Activated CD4-positive, CD25-positive, alpha-beta regulatory T cell treated with anti-CD3 and anti-CD28 coated beads, Interleukin-2, amount 50 U/mL, for 24 hours (primary cell): ENCODE data around the gene DPP10.
"Not testable (repeated sequence)": the region's sequence is repeated elsewhere in the genome, so short reads cannot be mapped to it uniquely, and the experiment has no call there.

Experiments
- ATAC-seq, 2 donors: fragments of 150-1000 bp; cut with Tn5 transposase; one replicate each; pipeline ENCODE4 v1.10.0; 2021; ENCODE audit warnings: mild to moderate bottlenecking in 1 of 2, moderate library complexity in 1 of 2

DPP10 gene

DNA sequence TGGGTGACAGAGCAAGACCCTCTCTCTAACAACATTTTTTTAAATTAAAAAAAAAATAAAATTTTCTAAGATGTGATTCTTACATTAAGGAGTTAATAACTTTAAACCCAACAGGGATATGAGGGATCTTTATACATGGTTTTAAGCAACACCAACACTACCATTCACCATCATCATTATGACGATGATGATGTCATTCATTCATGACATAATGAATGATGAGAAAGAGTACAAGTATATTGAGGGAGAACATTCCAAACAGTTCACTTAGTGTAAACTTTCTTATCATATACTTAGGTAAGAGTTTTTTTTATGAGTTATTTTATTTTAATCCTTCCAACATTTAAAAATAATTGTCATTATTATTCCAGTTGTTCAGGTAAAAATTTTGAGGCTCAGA lies 863.3 kb downstream of the DPP10 start:
- no peak for ATAC-seq

DNA sequence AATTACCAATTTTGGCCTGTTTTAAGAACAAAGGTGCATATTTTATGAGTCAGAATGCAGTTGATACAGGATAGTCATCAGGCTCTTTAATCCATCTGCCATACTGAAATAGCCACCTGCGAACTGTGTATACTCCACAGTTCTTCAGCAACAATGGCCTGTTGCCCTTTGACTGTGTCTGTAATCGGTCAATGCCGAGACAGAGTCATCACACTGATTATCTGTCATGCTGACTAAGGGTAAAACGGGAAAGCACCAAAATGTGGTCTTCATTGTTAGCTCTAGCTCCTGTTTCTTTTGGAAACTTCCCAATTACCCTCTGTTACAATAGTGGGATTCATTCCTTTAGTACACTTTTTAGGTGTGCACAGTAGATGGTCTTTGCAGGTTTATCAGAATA lies 871.7 kb downstream of the DPP10 start:
- no peak for ATAC-seq

DNA sequence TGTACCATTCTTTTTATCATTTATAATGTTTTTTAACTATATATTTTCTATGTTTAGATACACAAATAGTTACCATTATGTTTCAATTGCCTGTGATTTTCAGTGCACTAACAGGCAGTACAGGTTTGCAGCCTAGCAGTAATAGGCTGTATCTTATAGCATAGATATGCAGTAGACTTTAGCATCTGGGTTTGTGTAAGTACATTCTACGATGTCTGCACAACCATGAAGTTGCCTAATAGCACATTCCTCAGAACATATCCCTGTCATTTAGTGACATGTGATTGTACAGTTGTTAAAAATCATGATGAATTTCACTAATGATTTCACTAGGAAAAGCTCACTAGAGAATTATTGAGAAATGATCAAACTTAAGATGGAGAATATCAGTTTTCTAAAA lies 884.6 kb downstream of the DPP10 start:
- no peak for ATAC-seq

DNA sequence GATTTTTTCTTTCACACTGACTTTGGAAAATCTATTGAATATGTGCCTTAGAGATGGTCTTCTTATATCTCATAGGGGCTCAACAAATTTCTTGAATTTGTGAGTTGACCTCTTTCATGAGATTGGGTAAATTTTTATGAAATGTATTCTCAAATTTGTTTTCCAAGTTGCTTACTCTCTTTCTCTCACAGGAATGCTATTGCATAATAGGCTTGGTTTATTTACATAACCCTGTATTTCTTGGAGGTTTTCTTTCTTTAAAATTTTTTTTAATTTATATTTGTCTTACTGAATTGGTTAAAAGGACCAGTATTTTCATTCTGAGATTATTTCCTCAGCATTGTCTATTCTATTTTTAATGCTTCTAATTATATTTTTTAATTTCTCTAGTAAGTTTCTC lies 917.1 kb downstream of the DPP10 start:
- no peak for ATAC-seq

DNA sequence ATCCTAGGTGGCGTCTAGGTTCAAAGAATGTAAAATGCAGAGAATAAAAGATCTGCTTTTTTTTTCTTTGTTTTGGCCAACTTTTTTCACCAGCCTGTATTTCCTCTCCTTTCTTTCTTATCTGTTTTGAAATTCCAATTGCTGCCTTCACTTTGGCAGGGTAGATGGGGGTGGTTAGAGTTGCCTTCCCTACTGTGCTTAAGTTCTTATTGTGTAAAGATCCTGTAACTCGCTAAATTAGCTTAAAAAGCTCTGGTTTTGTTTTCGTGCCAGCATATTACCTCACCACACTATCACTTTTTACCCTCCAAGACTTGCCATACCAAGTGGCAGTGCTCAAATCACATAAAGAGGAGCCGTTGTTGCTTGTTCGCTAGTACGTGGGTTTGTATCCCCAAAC lies 921.7 kb downstream of the DPP10 start:
- no peak for ATAC-seq

DNA sequence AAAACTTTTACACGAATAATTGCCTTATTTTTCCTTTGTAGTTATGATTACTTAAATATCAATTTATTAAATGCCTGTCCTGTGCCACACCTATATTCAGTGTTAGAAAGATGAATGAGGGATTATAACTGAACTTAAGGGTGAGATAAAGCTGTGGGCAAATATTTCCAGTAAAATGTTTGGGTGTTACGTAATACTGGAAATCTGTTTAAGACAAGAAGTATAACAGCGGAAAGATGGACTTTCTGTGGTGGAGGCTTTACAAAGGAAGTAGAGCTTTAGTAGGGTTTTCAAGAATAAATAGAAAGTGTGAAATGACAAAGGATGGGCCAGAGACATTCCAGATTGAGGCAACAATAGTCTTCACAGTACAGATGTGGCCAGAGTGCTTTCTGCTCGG lies 927.0 kb downstream of the DPP10 start:
- ATAC-seq, result no peak

DNA sequence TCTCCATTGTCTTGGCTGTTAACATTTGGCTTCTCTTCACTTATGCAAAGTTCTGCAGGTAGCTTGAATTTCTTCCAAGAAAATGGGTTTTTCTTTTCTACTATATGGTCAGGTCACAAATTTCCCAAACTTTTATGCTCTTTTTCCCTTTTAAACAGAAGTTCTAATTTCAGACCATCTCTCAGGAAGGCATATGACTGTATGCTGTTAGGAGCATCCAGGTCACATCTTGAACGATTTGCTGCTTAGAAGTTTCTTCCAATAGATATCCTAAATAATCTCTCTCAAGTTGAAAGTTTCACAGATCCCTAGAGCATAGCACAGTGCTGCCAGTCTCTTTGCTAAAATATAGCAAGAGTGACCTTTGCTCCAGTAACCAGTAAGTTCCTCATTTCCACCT lies 932.5 kb downstream of the DPP10 start:
- no peak for ATAC-seq

DNA sequence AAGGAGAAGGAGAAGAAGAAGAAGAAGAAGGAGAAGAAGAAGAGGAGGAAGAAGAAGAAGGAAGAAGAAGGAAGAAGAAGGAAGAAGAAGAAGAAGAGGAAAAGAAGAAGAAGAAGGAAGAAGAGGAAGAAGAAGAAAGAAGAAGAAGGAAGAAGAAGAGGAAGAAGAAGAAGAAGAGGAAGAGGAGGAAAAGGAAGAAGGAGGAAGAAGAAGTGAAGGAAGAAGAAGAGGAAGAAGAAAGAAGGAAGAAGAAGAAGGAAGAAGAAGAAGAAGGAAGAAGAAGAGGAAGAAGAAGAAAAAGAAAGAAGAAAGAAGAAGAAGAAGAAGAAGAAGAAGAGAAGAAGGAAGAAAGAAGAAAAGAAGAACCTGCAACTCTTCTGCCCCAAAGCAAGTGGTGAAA lies 942.0 kb downstream of the DPP10 start:
- no peak for ATAC-seq

DNA sequence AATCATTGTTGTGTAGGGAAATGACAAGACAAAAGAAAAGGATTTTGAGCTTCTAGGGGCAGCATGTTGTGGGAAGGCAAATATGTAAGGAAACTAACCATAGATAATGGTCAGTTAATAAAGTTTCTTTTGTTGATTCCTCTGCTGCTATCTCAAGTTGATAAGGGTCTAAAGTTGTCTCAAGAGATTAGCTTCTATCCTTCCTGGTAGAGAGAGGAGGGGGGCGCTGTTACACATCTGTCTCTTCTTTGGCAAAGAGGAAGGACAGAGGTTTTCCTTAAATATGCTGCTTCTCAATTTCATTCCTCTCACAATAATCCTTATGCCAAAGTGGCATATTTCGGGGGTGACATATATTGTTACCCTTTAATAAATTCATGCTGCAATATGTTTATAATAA lies 944.0 kb downstream of the DPP10 start:
- no peak for ATAC-seq

DNA sequence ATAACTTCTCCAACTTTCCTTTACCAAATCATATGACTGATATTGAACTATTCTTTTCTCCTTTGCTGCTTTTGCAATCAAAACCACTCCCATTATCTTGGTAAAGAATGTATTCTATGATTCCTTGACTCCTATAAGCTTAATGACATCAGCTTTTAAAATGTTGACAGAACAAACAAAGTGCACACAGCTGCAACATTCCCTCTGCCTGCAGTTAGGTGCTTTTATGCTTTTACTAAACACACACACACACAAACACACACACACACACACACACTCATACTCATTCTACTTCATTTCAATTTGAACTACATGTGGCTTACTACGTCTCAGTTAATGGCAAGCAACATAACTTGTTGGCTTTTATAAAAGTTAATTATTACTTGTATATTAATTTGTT lies 946.6 kb downstream of the DPP10 start:
- no peak for ATAC-seq

DNA sequence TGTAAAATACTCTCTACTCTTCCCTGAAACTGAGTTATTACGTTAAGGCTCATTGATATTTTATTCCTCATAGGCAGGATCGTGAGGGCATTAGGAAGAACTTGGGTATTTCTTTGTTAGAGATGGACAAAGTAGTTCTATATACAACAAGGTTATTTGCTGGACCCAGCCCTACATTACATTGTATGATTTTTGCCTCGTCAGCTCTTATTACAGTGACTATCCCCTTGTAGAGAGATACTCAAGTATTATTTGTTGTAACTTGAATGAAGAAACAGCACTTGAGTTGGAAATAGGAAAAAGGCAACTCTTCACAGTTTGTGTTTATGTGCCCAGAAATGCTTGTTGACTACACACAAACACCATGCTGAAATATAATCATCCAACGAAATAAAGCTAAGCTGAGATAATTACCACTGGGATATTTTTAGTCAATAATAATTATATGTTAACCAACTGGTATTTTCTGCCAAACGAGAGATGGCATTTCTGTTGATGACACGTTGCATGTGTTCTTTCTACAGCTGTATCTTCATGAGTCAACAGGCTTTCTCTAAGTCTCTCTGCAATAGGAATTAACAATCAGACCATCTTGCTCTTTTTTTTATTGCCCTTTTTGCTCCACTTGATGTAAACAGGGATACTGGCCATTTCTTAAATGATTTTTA lies 947.6 kb downstream of the DPP10 start:
- no peak for ATAC-seq

DNA sequence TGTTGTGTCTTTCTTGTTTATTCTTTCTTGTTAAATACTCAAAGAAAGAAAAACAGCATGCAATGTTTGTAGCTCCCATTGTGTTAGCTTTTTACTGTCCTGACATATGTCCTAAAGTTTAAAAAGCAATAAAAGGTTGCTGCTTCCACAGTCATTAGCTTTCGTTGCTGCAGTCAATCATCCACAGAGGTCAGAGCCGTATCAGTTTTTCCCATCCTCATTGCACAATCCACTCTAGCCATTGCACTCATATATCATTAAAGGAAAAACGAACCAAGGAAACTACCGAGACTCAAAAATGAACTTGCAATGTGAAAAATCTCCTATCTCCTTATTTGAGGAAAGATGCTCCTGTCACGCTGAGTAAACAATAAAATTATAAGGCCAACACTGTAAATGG lies 954.1 kb downstream of the DPP10 start:
- ATAC-seq, result no peak

DNA sequence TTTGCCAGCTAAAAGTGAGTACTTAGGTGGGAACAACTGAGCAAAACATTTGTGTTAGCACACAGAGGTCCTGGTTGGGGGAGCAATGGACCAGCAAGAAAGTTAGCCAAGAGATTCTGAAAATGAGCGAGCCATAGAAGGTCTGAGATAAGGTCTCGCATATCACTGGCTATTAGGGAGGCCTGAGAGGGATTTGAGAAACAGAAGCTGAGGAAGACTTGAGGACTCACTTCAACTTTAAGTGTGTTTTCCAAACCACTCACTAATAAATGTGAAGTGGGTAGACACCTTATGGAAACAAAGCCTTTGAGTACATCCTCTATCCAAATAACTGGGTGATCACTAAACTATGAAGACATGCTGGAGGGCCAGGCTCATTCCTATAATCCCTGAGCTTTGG lies 958.5 kb downstream of the DPP10 start:
- ATAC-seq, result no peak

DNA sequence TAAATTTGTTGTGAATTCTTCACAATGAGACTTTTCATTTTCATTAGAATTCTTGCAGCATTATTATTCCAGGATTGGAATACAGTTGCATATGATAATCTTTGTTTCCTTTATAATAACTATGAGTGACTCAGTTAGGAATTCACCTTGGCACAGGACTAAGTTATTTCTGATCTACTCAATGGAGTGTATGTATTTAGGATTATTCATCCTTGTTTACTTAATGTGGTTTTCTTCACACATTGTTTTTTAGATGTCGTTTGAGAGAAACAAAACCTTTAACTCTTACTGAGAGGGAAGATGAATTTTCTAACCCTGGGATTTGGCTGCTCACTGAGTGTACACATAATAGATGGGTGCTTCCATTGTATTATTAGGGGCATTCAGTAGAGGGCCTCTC lies 970.1 kb downstream of the DPP10 start:
- no peak for ATAC-seq

DNA sequence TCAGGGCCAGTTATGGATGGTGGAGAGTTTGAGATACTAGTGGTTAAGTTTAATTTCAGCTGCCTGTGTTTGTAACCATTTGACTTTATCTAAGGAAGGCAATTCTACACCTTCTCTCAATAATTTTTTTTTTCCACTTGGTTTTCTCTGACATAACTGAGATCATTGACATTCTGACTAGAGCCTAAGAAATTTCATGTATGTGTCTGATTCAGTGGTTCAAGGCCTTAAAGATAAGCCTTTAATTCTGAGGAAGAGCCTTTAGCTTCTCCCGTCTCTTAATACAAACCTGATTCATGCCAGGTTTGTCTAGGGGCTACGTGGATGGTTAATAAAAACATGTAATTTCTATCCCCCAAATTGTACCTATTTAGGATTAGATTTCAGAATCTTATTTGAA lies 971.4 kb downstream of the DPP10 start:
- ATAC-seq, result no peak

DNA sequence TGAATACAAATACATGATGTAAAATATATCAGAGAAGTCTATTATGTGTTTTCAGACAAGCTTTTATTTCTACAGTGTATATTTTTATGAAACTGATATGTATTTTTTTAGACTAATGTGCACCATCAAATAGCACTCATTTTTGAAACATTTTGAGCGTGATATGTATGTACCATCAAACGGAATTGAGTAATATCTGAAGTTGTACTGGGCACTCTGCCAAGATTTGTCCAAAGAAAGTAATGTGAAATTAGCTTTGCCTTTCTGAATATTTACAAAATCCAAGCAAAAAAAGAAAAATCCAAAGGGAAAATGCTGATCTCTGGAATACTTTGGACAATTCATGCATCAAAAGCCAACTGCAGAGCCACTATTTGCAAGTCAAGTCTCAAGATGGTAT lies 972.0 kb downstream of the DPP10 start:
- ATAC-seq, result no peak

DNA sequence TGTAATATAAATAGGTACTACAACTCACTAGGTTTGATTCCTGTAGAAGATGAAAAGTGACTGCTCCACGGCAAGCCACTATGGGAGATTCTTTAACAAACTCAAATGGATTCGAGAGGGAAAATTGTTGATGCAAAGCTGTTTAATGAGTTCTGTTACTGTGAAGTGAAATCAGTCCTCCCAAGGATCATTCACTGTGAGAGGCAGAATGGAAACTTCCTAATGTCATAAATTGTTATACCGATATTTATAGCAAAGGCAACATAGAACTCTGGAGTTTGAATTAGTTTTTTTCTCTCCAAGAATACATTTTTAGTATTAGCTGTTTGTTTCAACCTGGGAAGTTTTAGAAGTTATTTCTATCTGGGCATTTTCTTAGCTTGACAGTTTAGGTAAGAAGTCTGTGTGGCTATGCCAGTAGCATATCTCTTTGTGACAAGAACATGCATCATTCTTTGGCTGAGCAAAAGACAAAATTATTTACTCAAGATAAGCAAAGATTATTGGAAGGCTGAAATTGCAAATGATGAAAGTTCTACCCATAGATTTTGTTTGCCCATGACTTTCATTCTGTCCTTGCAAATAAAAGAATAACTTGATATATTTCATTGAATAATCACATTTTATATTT lies 979.7 kb downstream of the DPP10 start:
- ATAC-seq, result no peak

DNA sequence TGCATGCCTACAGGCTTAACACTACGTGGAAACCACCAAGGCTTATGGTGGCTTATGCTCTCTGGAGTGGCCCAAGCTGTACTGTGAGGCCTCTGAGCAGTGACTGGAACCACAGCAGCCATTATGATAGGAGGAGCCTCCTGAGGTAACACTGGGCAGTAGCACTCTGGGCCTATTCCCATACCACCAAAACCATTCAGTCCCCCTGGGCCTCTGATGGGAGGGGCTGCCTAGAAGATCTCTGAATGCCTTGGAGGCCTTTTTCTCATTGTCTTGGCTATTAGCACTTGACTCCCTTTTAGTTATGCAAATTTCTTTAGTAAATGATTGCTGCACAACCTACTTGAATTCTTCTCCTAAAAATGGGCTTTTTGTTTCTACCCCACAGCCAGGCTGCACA lies 985.0 kb downstream of the DPP10 start:
- ATAC-seq, result no peak

DNA sequence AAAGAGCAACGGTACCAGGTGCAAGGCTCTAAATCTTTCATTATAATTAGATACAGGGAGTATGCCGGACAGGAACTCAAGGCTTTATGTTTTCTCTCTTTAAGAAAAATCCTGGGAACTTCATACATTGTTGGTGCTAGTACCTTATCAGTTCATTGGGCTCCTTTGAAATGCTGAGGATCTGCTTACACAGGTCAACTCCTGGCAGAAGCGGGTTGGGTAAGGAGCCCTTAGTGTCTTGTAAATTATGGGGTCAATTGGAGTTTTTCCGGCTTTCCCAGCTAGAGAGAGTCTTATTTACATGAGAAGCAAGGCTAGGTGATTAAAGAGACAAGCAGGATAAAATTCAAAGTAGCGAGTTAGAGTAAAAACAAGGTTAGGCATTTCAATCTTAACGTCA lies 998.3 kb downstream of the DPP10 start:
- ATAC-seq, result not testable (repeated sequence)

DNA sequence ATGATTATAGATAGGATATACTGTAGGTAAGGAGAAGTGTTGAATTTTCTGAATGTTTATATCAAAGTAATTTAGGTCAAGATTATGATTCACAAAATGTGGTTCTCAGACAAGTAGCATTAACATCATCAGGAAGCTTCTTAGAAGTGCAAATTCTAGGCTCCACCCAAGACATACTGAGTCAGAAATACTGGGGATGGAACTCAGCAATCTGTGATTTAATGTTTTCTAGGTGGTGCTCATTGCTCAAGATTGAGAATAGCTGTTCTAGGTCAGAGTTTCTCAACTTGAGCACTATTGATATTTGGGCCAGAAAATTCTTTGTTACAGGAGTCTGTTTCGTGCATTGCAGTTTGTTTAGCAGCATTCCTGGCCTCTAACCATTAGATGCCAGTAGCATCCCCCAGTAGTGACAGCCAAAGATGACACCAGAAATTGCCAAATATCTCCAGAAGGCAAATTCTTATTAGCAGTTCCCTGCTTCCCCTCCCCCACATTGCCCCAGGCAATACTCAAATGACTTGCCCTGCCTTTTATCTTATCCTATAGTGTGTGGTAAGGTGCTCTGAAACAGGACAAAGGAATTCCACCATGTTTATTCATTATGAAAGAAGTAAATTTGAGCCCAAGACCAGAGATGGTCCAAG lies 1001.2 kb downstream of the DPP10 start:
- ATAC-seq, result no peak

DNA sequence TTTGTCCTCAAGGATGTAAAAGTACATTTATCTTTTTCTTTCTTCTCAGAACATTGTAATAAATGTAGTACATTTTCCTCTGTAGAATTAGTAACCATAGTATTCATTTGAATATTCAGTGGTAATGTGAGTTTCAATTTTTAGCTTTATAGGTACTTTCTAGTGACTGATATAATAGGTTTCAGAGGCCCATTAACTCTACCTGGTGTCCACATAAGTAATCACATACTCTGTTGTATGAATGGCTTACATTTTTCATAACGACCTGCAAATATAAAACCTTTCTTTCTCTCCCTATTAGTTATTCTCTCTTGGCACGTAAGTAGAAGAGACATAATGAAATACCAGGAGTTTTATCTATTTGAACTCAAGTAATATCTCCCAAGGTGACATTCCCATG lies 1017.6 kb downstream of the DPP10 start:
- ATAC-seq, result no peak

DNA sequence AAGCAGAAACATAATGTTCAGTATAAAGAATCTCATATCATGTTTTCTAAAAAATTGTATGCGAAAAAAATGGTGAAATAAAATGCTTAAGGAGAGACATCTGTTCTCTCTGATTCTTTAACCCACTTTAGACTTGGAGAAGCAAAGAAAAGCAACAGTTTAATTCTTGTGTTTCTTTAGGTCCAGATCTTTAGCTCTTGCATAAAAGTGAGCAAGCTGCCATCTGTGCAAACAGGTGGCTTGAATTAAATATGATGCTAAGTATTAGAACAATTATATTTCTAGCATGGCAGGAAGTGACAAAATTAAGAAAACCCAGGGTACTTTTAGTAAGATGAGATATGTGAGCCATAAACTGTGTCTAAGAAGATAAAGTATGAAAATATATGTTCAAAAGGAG lies 1038.3 kb downstream of the DPP10 start:
- ATAC-seq, result no peak

DNA sequence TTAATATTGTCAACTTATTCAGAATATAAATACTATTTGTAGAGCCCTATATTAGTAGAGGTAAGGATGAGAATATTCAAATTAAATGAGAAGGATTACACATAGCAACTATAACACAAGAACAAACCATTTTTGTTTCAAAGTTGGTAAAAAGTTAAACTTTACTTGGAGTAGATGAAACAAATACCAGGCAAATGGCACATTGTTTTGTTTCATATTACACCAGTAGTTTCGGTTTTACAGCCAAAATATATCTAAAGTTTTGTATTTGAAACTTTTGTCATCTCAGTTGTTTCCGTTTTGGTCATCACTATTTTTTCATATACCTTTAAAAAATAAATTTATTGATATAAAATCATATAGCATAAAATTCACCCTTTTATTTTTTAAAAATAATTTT lies 1039.4 kb downstream of the DPP10 start:
- ATAC-seq, result no peak

DNA sequence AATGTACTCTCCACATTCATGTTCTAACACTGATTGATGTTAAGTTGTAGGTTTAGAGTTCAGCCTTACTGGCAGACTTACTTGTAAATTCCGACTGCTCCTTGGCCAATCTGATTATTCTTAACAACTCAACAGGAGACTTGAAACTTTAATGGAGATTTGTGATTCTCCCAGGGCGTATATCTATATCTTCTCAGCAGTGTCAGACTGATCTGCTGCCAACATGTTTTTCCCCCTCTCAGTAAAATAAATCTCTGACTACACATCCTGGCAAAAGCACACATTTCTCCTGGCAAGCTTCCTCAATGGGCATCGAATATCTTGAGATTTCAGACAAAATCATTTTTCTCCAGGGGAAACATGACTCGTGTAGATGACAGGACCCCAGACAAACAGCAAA lies 1041.2 kb downstream of the DPP10 start:
- ATAC-seq, result no peak

DNA sequence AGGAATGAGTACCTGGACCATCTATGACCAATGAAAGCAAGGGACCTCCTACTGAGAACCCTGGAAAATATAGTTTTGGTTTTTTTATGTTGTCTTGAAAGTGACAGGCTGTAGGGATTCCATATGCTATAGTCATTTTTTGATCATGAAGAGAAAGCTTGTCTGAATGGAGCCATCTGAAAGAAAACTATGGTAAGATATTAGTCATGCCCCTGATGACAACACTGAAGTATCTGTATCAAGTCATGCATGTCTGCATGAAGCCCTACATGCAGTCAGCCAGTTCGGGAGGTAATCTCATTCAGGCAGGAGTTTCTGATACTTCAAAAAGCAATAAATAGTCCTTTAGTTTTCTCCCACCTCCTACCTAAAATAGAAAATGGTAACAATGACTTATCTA lies 1042.0 kb downstream of the DPP10 start:
- ATAC-seq, result no peak
